HL-60 (cell line): ENCODE measurements around the gene HNRNPC.

Experiments used
- DNase-seq, 2 experiments: peaks; one replicate each; pipeline ENCODE4 v3.0.0-alpha.2; 2010 to 2020; ENCODE audit warnings: low read depth in 1 of 2, low spot score in 1 of 2
- H3K27ac ChIP-seq: fragments of 250-450 bp; sonication (Bioruptor Pico); replicated peaks from 2 replicates; pipeline ENCODE4 v1.5.1; 2020; ENCODE audit warnings: mild to moderate bottlenecking, moderate library complexity
- H3K27me3 ChIP-seq: fragments of 250-450 bp; sonication (Bioruptor Pico); 2 replicates; pipeline ENCODE4 v1.5.1; 2021; ENCODE audit warnings: mild to moderate bottlenecking, moderate library complexity; ENCODE audit not compliant: insufficient read depth, poor library complexity, severe bottlenecking
- H3K4me3 ChIP-seq: replicated peaks from 2 replicates; pipeline ENCODE4 v1.5.1; 2011; ENCODE audit warnings: mild to moderate bottlenecking, control low read depth, low read length; ENCODE audit not compliant: insufficient read depth
- GABPA ChIP-seq: IDR thresholded peaks from 2 replicates; pipeline ENCODE4 v1.6.1; 2012; ENCODE audit warnings: low read depth
- POLR2AphosphoS5 ChIP-seq: IDR thresholded peaks from 2 replicates; pipeline ENCODE4 v1.6.1; 2012; ENCODE audit warnings: low read depth
- SPI1 ChIP-seq: IDR thresholded peaks from 2 replicates; pipeline ENCODE4 v1.6.1; 2012; ENCODE audit warnings: low read depth, mild to moderate bottlenecking, borderline replicate concordance
- long read RNA-seq: library from polyadenylated mRNA; unstranded; transcript quantifications from one replicate; pipeline ENCODE4 v2.0.0, GENCODE V29; 2020
- TF ChIP-seq, protein P1 (sequence below): IDR thresholded peaks from one replicate; pipeline ENCODE4 v1.5.1; 2011; ENCODE audit warnings: low read length, control low read depth, inconsistent platforms; ENCODE audit not compliant: insufficient read depth
- TF ChIP-seq, protein P2 (sequence below): IDR thresholded peaks from 2 replicates; pipeline ENCODE4 v1.6.1; 2012; ENCODE audit warnings: low read depth; ENCODE audit not compliant: insufficient replicate concordance

HNRNPC gene
- long read RNA-seq, full-length matches to known transcripts, result 741 of 1,556 reads
- long read RNA-seq, partial matches to known transcripts, result 42 of 1,556 reads
- long read RNA-seq, other reads (novel, unspliced or antisense), result 773 of 1,556 reads

DNA sequence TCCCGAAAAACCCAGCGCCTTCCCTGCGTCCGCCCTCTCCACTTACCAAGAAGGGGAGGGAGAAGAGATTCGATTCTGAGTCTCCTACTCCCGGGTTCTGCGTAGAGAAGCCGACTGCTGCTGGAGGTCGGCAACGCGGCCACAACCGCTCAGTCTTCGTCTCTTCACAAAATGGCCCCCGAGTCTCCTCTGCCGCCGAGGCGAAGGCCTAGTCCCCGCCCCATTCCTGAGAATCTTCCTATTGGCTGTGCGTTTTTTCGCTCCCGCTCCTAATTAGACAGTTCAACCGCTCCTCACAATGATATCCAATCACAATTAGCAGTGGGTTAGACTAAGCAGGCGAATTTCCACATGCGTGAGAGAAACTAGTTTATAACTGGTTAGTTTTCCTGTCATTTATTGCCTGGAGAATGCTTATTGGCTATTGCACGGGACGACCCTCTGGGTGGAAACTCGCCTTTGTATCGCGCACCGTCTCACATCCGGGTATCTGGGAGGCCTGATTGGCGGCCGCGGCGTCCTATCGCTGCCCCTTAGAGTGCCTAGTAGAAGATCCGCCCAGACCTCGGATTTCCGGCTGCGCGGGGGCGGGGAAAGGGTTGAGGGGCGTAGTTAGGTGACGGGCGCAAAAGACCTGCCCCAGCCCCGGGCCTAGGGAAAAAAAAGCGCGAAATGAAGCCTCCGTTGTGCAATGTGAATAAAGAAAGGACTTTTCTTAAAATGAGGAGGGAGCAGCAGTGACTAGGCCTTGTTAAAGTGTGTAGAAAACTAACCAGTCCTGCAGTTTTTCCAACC, at the start of gene HNRNPC:
Gene HNRNPC, minus strand, starts transcription at position 191 of the 795 bp plus-strand sequence. CDS start 35,249 bp downstream, outside the sequence.
- peak within 1 kb of the TSS; percentile 94 for H3K27ac ChIP-seq
- TF ChIP-seq, protein P1, sequence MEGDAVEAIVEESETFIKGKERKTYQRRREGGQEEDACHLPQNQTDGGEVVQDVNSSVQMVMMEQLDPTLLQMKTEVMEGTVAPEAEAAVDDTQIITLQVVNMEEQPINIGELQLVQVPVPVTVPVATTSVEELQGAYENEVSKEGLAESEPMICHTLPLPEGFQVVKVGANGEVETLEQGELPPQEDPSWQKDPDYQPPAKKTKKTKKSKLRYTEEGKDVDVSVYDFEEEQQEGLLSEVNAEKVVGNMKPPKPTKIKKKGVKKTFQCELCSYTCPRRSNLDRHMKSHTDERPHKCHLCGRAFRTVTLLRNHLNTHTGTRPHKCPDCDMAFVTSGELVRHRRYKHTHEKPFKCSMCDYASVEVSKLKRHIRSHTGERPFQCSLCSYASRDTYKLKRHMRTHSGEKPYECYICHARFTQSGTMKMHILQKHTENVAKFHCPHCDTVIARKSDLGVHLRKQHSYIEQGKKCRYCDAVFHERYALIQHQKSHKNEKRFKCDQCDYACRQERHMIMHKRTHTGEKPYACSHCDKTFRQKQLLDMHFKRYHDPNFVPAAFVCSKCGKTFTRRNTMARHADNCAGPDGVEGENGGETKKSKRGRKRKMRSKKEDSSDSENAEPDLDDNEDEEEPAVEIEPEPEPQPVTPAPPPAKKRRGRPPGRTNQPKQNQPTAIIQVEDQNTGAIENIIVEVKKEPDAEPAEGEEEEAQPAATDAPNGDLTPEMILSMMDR, result no peak
- TF ChIP-seq, protein P2, sequence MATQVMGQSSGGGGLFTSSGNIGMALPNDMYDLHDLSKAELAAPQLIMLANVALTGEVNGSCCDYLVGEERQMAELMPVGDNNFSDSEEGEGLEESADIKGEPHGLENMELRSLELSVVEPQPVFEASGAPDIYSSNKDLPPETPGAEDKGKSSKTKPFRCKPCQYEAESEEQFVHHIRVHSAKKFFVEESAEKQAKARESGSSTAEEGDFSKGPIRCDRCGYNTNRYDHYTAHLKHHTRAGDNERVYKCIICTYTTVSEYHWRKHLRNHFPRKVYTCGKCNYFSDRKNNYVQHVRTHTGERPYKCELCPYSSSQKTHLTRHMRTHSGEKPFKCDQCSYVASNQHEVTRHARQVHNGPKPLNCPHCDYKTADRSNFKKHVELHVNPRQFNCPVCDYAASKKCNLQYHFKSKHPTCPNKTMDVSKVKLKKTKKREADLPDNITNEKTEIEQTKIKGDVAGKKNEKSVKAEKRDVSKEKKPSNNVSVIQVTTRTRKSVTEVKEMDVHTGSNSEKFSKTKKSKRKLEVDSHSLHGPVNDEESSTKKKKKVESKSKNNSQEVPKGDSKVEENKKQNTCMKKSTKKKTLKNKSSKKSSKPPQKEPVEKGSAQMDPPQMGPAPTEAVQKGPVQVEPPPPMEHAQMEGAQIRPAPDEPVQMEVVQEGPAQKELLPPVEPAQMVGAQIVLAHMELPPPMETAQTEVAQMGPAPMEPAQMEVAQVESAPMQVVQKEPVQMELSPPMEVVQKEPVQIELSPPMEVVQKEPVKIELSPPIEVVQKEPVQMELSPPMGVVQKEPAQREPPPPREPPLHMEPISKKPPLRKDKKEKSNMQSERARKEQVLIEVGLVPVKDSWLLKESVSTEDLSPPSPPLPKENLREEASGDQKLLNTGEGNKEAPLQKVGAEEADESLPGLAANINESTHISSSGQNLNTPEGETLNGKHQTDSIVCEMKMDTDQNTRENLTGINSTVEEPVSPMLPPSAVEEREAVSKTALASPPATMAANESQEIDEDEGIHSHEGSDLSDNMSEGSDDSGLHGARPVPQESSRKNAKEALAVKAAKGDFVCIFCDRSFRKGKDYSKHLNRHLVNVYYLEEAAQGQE, result peak; percentile 76
- TF ChIP-seq GABPA (peak; percentile 88), SPI1 (no peak), POLR2AphosphoS5 (peak; percentile 95)
- peak; percentile 99 to 100 for DNase-seq
- H3K4me3 ChIP-seq, result peak within 1 kb of the TSS; percentile 74
- H3K27me3 ChIP-seq, result no peaks in the 10 kb centered on the region

DNA sequence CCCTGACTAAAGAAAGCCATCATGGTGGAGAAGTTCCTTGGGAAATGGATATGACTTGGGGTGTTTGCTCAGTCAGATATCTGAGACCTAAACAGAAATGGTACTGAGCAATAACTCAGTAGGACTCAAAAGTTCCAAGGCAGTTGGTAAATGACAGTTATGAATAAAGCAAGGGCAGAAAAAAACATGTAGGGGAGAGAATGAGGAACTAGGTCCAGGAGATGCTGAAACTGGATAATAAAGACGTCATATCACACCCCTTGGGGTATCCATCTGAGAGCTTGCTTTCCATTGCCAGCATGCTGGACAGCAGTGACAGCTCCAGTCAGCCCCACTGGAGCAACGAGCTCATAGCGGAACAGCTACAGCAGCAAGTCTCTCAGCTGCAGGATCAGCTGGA, 48.2 kb upstream of the HNRNPC start:
- Histone ChIP-seq H3K4me3 (no peak overlapping the region), H3K27me3 (no peaks in the 10 kb centered on the region), H3K27ac (peak overlapping the region; percentile 36)
- TF ChIP-seq, protein P2, result peak; percentile 75
- no peak for TF ChIP-seq GABPA
- peak; percentile 54; the same call in 1 of the 2 replicates for TF ChIP-seq SPI1
- peak in 1 of 2 experiments; percentile 39 for DNase-seq

DNA sequence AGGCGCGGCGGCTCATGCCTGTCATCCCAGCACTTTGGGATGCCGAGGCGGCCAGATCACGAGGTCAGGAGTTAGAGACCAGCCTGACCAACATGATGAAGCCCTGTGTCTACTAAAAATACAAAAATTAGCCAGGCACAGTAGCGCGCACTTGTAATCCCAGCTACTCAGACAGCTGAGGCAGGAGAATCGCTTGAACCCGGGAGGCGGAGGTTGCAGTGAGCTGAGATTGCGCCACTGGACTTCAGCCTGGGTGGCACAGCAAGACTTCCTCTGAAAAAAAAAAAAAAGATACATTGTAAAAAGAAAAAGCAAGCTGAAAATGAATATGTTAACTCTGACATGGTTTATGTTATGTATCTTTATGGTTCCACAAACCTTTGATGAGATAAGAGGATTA, 44.3 kb upstream of the HNRNPC start:
- no peak overlapping the region for H3K27ac ChIP-seq
- peak in 1 of 2 experiments; percentile 48 for DNase-seq
- H3K4me3 ChIP-seq, result no peak overlapping the region
- H3K27me3 ChIP-seq, result no peaks in the 10 kb centered on the region
- TF ChIP-seq, protein P2, result no peak
- no peak for TF ChIP-seq GABPA
- TF ChIP-seq POLR2AphosphoS5, result no peak
- TF ChIP-seq, protein P1, result no peak
- TF ChIP-seq SPI1, result no peak
